BJ (cell line): ENCODE data around the gene ACOXL. TPM values are rescaled to one million over a fixed set of nuclear protein-coding genes. Genes with fewer than 3 reads are reported as not detected.

ENCODE experiments used
- CTCF ChIA-PET: fragments of 350-600 bp; formaldehyde crosslinking; extraction: SDS; loops from one replicate; lab custom pipeline; 2021; ENCODE audit warnings: antibody characterized with exemption, inconsistent platforms; lab: Yijun Ruan, JAX
- POLR2A ChIA-PET: fragments of 300-600 bp; sonication (Branson Sonifier 250); formaldehyde crosslinking; extraction: SDS; loops from one replicate; lab custom pipeline; 2021; ENCODE audit warnings: antibody characterized with exemption; lab: Charles Lee
- DNase-seq: peaks from one replicate; pipeline ENCODE4 v3.0.0-alpha.2; 2011; ENCODE audit warnings: low read depth
- H3K27me3 ChIP-seq: 2 replicates; pipeline ENCODE4 v1.6.0; 2011; ENCODE audit warnings: low read length; ENCODE audit not compliant: control insufficient read depth, insufficient read depth
- H3K36me3 ChIP-seq: 2 replicates; pipeline ENCODE4 v1.5.1; 2011; ENCODE audit warnings: low read length; ENCODE audit not compliant: control insufficient read depth, insufficient read depth
- H3K4me3 ChIP-seq: 2 replicates; pipeline ENCODE4 v1.5.1; 2011; ENCODE audit warnings: low read depth, mild to moderate bottlenecking, control low read depth, low read length
- CTCF ChIP-seq: IDR thresholded peaks from 2 replicates; pipeline ENCODE4 v1.5.1; 2011; ENCODE audit warnings: low read depth, mild to moderate bottlenecking, control low read depth, inconsistent platforms, low read length, moderate library complexity; ENCODE audit not compliant: insufficient read depth
- polyA plus RNA-seq: library from polyadenylated mRNA; depleted of rRNA; stranded (reverse); fragments of >200 nt; gene quantifications from 2 replicates; pipeline ENCODE4 v1.2.3, GENCODE V29; 2011

The ACOXL gene
- polyA plus RNA-seq, 1 experiment = not detected

DNA sequence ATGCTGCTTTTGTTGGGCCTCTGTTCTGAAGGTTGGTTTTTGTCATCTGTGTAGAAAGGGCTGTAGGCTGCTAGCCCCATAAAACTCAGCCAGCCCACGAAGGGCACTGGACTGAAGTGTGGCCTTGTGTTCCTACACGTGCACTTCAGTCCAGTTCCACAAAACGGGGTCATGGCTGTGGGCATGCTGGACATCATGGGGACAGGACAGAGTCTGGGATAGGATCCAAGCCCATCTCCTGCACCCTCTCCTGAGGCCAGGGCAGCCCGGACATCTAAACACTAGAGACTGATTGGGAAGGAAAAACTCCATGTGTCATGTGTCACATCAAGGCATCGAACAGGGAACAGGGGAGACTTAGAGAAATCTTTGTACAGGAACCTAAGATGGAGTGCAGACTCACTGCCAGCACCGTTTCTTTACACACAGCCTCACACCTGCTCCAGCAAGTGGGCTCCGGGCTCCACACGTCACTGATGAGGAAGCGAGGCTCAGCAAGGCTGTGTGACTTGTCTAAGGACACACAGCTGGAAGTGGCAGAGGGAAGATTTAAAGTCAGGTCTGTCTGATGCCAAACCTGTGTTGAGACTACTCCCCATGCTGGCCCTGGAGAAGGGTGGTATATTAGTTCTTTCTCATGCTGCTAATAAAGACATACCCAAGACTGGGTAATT, 313.5 kb downstream of the ACOXL start:
- TF ChIP-seq CTCF = no peak
- ChIA-PET CTCF (no interaction called here), POLR2A (no interaction called here)
- Histone ChIP-seq H3K27me3 (peaks cover 21% of the 10 kb centered on the region), H3K4me3 (no peak overlapping the region), H3K36me3 (no peaks in the 10 kb centered on the region)
- DNase-seq = no peak

DNA sequence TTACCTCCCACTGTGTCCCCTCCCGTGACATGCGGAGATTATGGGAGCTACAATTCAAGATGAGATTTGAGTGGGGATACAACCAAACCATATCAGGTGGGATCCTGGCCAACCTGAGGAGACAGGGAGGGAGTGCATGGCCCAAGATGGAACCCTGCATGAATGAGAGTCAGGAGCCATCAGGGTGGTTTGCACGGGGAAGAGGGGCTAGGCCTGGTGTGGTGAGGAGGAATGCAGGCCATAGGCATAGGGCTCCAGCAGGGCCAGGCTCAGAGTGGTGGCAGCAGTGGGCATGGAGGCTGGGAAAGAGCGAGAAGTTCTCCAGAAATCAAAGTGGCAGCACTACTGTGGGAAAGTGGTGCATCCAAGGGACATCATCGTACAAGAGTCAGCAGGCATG, 314.3 kb downstream of the ACOXL start:
- Histone ChIP-seq H3K36me3 (no peaks in the 10 kb centered on the region), H3K27me3 (peaks cover 17% of the 10 kb centered on the region), H3K4me3 (no peak overlapping the region)
- ChIA-PET CTCF (no interaction called here), POLR2A (no interaction called here)
- no peak for DNase-seq
- TF ChIP-seq CTCF = no peak

DNA sequence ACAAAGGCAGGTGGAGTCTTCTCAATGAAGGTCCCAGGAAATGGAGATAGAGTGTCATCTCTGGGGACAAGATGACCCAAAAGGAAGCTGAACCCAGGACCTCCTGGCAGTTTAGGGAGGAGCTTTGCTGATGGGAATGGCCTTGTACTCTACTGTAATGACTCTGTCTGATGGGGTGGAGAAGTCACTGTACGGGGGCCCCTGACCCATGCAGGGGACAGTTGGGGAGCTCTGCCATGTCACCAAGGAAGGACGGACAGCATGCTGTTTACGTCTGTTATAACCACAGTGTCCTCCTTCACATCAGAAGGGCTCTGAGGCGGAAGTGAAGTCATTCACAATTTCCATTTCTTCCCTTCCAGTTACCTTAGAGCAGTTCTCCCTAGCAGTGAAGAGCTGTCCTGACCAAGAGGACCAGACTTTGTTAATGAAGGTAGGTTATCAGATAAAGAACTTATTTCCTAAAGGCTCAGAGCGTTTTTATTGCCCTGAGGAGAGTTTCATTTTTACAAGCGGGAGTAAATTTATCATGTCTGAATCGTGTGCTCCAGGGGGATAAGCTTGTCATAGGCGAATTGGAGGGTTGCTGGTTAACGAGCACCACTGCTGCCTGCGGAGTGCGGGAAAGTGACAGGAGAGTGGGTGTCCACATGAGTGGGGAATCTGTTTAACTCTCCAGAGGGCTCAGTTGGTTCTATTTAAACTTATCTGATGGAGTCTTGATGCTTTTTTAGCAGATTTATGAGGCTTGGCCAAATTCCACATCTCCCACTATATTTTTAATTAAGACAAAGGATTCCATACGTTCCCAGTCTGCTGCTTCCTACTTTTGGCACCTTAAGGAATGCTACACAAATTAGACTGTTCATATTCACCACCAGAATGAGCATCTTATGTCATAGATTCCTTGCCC, 316.7 kb downstream of the ACOXL start:
- ChIA-PET POLR2A (no interaction called here), CTCF (no interaction called here)
- Histone ChIP-seq H3K27me3 (peaks cover 15% of the 10 kb centered on the region), H3K36me3 (no peaks in the 10 kb centered on the region), H3K4me3 (no peak overlapping the region)
- no peak for TF ChIP-seq CTCF
- no peak for DNase-seq

DNA sequence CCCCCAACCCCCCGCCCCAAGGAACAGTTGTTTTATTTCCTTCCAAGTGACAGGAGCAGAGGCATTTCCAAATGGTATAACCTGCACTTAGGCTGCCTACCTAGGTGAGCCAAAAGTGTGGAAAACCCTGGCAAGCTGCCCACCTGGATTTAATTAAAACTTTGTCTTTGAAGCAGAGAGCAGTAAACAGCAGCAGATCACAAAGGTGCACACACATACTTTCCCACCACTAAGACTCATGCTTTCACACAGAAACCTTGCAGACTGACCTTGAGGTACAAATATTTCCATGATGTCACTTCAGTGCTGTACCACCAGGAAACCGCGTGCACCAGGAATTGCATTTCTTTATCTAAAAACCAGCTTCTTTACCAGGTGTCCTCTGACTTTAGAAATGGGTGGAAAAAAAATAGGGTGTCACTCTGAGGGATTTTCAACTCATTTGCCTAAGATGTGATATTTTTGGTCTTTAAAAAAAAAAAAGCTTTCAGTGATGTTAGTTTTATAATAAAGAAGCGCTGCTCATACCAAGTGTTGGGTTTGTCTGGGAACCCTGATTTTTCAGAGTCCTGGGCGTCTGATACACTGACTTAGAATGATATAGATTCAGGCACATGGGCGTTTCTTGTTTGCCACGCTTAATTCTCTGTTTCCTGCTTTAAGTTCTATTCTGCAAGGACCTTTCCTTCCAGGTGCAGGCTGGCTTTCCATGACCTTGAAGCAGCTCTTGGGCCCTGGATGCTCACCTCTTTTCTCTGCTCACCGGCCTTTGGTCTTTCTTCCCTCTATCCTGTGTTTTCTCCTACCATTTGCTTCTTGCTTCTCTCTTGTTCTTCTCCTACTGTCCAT, 317.6 kb downstream of the ACOXL start:
- no peak for TF ChIP-seq CTCF
- peaks cover 14% of the 10 kb centered on the region for H3K27me3 ChIP-seq
- POLR2A ChIA-PET = no interaction called here
- H3K4me3 ChIP-seq = no peak overlapping the region
- CTCF ChIA-PET = no interaction called here
- DNase-seq = no peak
- no peaks in the 10 kb centered on the region for H3K36me3 ChIP-seq
